GM19467 (cell line): ENCODE results near the gene TMEM200B.
"Not testable (repeated sequence)": the region's sequence is repeated elsewhere in the genome, so short reads cannot be mapped to it uniquely, and the experiment has no call there.

Experiments
- ATAC-seq: cut with Tn5 transposase; IDR thresholded peaks from one replicate; pipeline ENCODE4 v1.9.1; 2021; ENCODE audit warnings: mild to moderate bottlenecking, moderate library complexity; ENCODE audit not compliant: unreplicated experiment

The TMEM200B gene

GRCh38 chr1:29136391-29136915 lies 12.8 kb upstream of the TMEM200B start:
- ATAC-seq, result no peak

- no peak for ATAC-seq
Measured at GRCh38 chr1:29134695-29135028, 11.0 kb upstream of the TMEM200B start.

- no peak for ATAC-seq
Measured at GRCh38 chr1:29133861-29134694, 10.4 kb upstream of the TMEM200B start.

GRCh38 chr1:29131056-29131455 lies 7.4 kb upstream of the TMEM200B start:
- ATAC-seq, result not testable (repeated sequence)

- ATAC-seq, result no peak
Measured at GRCh38 chr1:29129916-29130315, 6.2 kb upstream of the TMEM200B start.

GRCh38 chr1:29128739-29129138 lies 5.0 kb upstream of the TMEM200B start:
- no peak for ATAC-seq

- no peak for ATAC-seq
Measured at GRCh38 chr1:29126198-29126597, 2.5 kb upstream of the TMEM200B start.

GRCh38 chr1:29125788-29126187 lies 2.1 kb upstream of the TMEM200B start:
- no peak for ATAC-seq

GRCh38 chr1:29125237-29125641 lies 1.5 kb upstream of the TMEM200B start:
- ATAC-seq, result no peak

- ATAC-seq, result no peak
Measured at GRCh38 chr1:29124366-29125236, 898 bp upstream of the TMEM200B start.

- ATAC-seq, result no peak
Measured at GRCh38 chr1:29123053-29123886, 433 bp downstream of the TMEM200B start.

- no peak for ATAC-seq
Measured at GRCh38 chr1:29122682-29123052, 1.0 kb downstream of the TMEM200B start.

GRCh38 chr1:29121936-29122681 lies 1.6 kb downstream of the TMEM200B start:
- no peak for ATAC-seq

- ATAC-seq, result no peak
Measured at GRCh38 chr1:29121516-29121935, 2.2 kb downstream of the TMEM200B start.

- ATAC-seq, result no peak
Measured at GRCh38 chr1:29120947-29121485, 2.7 kb downstream of the TMEM200B start.

GRCh38 chr1:29120367-29120766 lies 3.3 kb downstream of the TMEM200B start:
- no peak for ATAC-seq

- no peak for ATAC-seq
Measured at GRCh38 chr1:29119121-29119929, 4.4 kb downstream of the TMEM200B start.

GRCh38 chr1:29117381-29117780 lies 6.3 kb downstream of the TMEM200B start:
- no peak for ATAC-seq

- ATAC-seq, result no peak
Measured at GRCh38 chr1:29114654-29115053, 9.0 kb downstream of the TMEM200B start.
